WTC11 (cell line): ENCODE results near the gene CHST15.

Experiments
- NFYB ChIP-seq: sonication (generic); formaldehyde crosslinking; conservative IDR thresholded peaks from 2 replicates; pipeline ENCODE4 v1.8.0; 2022; ENCODE audit warnings: low read depth, missing genetic modification reagents
- SP1 ChIP-seq: sonication (generic); formaldehyde crosslinking; conservative IDR thresholded peaks from 2 replicates; pipeline ENCODE4 v1.8.1; 2022; ENCODE audit warnings: missing genetic modification reagents
- TF ChIP-seq, protein P1 (sequence below): fragments of 200-600 bp; IDR thresholded peaks from 2 replicates; pipeline ENCODE4 v1.8.0; 2022; ENCODE audit warnings: antibody characterized with exemption
- TF ChIP-seq, protein P2 (sequence below): sonication (generic); formaldehyde crosslinking; IDR thresholded peaks from 2 replicates; pipeline ENCODE4 v1.8.1; 2022; ENCODE audit warnings: missing genetic modification reagents, borderline replicate concordance
- TF ChIP-seq, protein P3 (sequence below): sonication (generic); formaldehyde crosslinking; IDR thresholded peaks from 2 replicates; pipeline ENCODE4 v1.8.1; 2023; ENCODE audit warnings: mild to moderate bottlenecking, missing genetic modification reagents

DNA sequence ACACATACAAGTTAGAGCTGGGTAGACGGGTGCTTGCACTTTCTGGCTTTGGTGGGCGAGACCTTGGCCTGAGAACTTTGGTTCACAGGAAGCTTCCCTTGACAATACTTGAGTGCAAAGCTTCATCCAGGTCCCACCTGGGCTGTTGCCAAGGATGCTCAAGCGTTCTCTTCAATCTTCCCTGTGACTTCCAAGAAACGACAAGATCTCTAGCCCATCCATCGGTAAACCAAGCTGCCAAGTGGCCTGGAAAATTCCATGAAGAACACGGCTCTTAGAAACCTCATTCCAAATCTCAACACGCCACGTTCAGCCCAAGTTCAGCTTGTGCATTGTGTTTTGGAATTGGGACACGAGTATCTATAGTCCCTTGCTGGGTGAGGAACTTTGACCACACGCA, 84.7 kb downstream of the CHST15 start:
- TF ChIP-seq, protein P1, sequence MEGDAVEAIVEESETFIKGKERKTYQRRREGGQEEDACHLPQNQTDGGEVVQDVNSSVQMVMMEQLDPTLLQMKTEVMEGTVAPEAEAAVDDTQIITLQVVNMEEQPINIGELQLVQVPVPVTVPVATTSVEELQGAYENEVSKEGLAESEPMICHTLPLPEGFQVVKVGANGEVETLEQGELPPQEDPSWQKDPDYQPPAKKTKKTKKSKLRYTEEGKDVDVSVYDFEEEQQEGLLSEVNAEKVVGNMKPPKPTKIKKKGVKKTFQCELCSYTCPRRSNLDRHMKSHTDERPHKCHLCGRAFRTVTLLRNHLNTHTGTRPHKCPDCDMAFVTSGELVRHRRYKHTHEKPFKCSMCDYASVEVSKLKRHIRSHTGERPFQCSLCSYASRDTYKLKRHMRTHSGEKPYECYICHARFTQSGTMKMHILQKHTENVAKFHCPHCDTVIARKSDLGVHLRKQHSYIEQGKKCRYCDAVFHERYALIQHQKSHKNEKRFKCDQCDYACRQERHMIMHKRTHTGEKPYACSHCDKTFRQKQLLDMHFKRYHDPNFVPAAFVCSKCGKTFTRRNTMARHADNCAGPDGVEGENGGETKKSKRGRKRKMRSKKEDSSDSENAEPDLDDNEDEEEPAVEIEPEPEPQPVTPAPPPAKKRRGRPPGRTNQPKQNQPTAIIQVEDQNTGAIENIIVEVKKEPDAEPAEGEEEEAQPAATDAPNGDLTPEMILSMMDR, result no peak
- TF ChIP-seq SP1 (CRISPR knock-in tag), result no peak
- TF ChIP-seq, protein P2, sequence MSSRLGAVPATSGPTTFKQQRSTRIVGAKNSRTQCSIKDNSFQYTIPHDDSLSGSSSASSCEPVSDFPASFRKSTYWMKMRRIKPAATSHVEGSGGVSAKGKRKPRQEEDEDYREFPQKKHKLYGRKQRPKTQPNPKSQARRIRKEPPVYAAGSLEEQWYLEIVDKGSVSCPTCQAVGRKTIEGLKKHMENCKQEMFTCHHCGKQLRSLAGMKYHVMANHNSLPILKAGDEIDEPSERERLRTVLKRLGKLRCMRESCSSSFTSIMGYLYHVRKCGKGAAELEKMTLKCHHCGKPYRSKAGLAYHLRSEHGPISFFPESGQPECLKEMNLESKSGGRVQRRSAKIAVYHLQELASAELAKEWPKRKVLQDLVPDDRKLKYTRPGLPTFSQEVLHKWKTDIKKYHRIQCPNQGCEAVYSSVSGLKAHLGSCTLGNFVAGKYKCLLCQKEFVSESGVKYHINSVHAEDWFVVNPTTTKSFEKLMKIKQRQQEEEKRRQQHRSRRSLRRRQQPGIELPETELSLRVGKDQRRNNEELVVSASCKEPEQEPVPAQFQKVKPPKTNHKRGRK (CRISPR knock-in tag), result no peak
- no peak for TF ChIP-seq NFYB (CRISPR knock-in tag)
- TF ChIP-seq, protein P3, sequence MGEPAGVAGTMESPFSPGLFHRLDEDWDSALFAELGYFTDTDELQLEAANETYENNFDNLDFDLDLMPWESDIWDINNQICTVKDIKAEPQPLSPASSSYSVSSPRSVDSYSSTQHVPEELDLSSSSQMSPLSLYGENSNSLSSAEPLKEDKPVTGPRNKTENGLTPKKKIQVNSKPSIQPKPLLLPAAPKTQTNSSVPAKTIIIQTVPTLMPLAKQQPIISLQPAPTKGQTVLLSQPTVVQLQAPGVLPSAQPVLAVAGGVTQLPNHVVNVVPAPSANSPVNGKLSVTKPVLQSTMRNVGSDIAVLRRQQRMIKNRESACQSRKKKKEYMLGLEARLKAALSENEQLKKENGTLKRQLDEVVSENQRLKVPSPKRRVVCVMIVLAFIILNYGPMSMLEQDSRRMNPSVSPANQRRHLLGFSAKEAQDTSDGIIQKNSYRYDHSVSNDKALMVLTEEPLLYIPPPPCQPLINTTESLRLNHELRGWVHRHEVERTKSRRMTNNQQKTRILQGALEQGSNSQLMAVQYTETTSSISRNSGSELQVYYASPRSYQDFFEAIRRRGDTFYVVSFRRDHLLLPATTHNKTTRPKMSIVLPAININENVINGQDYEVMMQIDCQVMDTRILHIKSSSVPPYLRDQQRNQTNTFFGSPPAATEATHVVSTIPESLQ (CRISPR knock-in tag), result no peak
